CD14-positive monocyte (primary cell): ENCODE results near the gene FDCSP. TPM values are rescaled to one million over a fixed set of nuclear protein-coding genes. Genes with fewer than 3 reads are reported as not detected.
"Not testable (repeated sequence)": the region's sequence is repeated elsewhere in the genome, so short reads cannot be mapped to it uniquely, and the experiment has no call there.

Experiments used
- DNase-seq, 3 donors: peaks; one replicate each; pipeline ENCODE4 v3.0.0-alpha.2; 2011 to 2022
- H2AFZ ChIP-seq: 2 replicates; pipeline ENCODE4 v1.6.0; 2012; ENCODE audit warnings: mild to moderate bottlenecking, low read depth, low read length, inconsistent platforms; ENCODE audit not compliant: insufficient read depth, poor library complexity, severe bottlenecking
- H3K27ac ChIP-seq, 2 donors: 1 replicate in 1 of 2; 2 replicates in 1 of 2; pipeline ENCODE4 v1.5.1; 2012 to 2013; ENCODE audit warnings: low read length in 2 of 2, control low read depth in 1 of 2, inconsistent platforms in 1 of 2, low read depth in 1 of 2, mild to moderate bottlenecking in 1 of 2
- H3K27me3 ChIP-seq, 2 donors: one replicate each; pipeline versions ENCODE4 v1.6.0 to v1.6.1; 2011 to 2013; ENCODE audit warnings: low read length in 2 of 2; ENCODE audit not compliant: control insufficient read depth in 2 of 2, insufficient read depth in 2 of 2
- H3K36me3 ChIP-seq, 2 donors: replicated peaks in 1 of 2; 1 replicate in 1 of 2; 2 replicates in 1 of 2; pipeline versions ENCODE4 v1.5.1 to v1.6.1; 2012 to 2013; ENCODE audit warnings: low read length in 2 of 2, control low read depth in 1 of 2, inconsistent platforms in 1 of 2, mild to moderate bottlenecking in 1 of 2; ENCODE audit not compliant: insufficient read depth in 2 of 2, control insufficient read depth in 1 of 2
- H3K4me1 ChIP-seq, 2 donors: 1 replicate in 1 of 2; 2 replicates in 1 of 2; pipeline versions ENCODE4 v1.5.1 to v1.6.1; 2012 to 2013; ENCODE audit warnings: low read length in 2 of 2, control low read depth in 1 of 2, inconsistent platforms in 1 of 2, mild to moderate bottlenecking in 1 of 2, moderate library complexity in 1 of 2; ENCODE audit not compliant: insufficient read depth in 2 of 2, control insufficient read depth in 1 of 2
- H3K4me2 ChIP-seq: replicated peaks from 2 replicates; pipeline ENCODE3; 2012; ENCODE audit warnings: low read length, moderate library complexity, mild to moderate bottlenecking; ENCODE audit not compliant: poor library complexity, severe bottlenecking; ENCODE audit errors: extremely low read depth
- H3K4me3 ChIP-seq, 3 experiments: fragments of 200-600 bp in 1 of 3; sonication (generic) in 1 of 3; replicated peaks in 1 of 3; 1 replicate in 2 of 3; 2 replicates in 1 of 3; pipeline ENCODE4 v1.5.1; 2011 to 2013; ENCODE audit warnings: low read length in 3 of 3, mild to moderate bottlenecking in 3 of 3, control low read depth in 2 of 3, low read depth in 2 of 3, inconsistent platforms in 1 of 3, moderate library complexity in 1 of 3
- H3K79me2 ChIP-seq: 2 replicates; pipeline ENCODE4 v1.6.0; 2012; ENCODE audit warnings: mild to moderate bottlenecking, control low read depth, inconsistent platforms, low read length, moderate library complexity; ENCODE audit not compliant: insufficient read depth
- H3K9ac ChIP-seq: 2 replicates; pipeline ENCODE4 v1.6.0; 2017; ENCODE audit warnings: low read length, mild to moderate bottlenecking; ENCODE audit not compliant: insufficient read depth, poor library complexity, severe bottlenecking
- H3K9me3 ChIP-seq, 2 donors: replicated peaks in 1 of 2; 1 replicate in 1 of 2; 2 replicates in 1 of 2; pipeline versions ENCODE4 v1.5.1 to v1.6.1; 2012 to 2013; ENCODE audit warnings: low read length in 2 of 2, control low read depth in 1 of 2; ENCODE audit not compliant: control insufficient read depth in 1 of 2, insufficient read depth in 1 of 2
- H4K20me1 ChIP-seq: 2 replicates; pipeline ENCODE4 v1.6.0; 2012; ENCODE audit warnings: mild to moderate bottlenecking, low read length, control low read depth, moderate library complexity; ENCODE audit not compliant: insufficient read depth
- H3K27ac Mint-ChIP-seq, 7 donors: one replicate each; pipeline ENCODE4 v1.8.0; 2020; ENCODE audit warnings: mild to moderate bottlenecking in 7 of 7, mixed read lengths in 7 of 7, moderate library complexity in 6 of 7, inconsistent platforms in 2 of 7
- H3K27me3 Mint-ChIP-seq, 3 donors: one replicate each; pipeline ENCODE4 v1.8.0; 2021 to 2022; ENCODE audit warnings: low read depth in 3 of 3, mild to moderate bottlenecking in 3 of 3, mixed read lengths in 3 of 3, moderate library complexity in 3 of 3, inconsistent platforms in 1 of 3
- H3K36me3 Mint-ChIP-seq, 2 donors: one replicate each; pipeline ENCODE4 v1.8.0; 2020; ENCODE audit warnings: mixed read lengths in 2 of 2, inconsistent platforms in 1 of 2, mild to moderate bottlenecking in 1 of 2
- H3K4me1 Mint-ChIP-seq: one replicate; pipeline ENCODE4 v1.8.0; 2020; ENCODE audit warnings: mild to moderate bottlenecking, mixed read lengths
- H3K4me3 Mint-ChIP-seq, 2 donors: one replicate each; pipeline ENCODE4 v1.8.0; 2020; ENCODE audit warnings: mild to moderate bottlenecking in 2 of 2, mixed read lengths in 2 of 2, moderate library complexity in 1 of 2
- H3K9me3 Mint-ChIP-seq, 7 donors: one replicate each; pipeline ENCODE4 v1.8.0; 2020 to 2022; ENCODE audit warnings: mixed read lengths in 7 of 7, mild to moderate bottlenecking in 6 of 7, moderate library complexity in 6 of 7, inconsistent platforms in 2 of 7
- WGBS: methylation state at CpG from one replicate; pipeline ENCODE4 v1.1.5; 2013; ENCODE audit warnings: missing lambda C conversion rate; ENCODE audit not compliant: insufficient coverage; 5-methylcytosine and 5-hydroxymethylcytosine counted together
- intact Hi-C, 2 donors: fragments of 100-400 bp; cut with micrococcal nuclease; formaldehyde crosslinking; loops; one replicate each; pipeline versions ENCODE4 v1.15.0 to v1.15.1; 2023
- polyA plus RNA-seq, 3 donors: library from polyadenylated mRNA; depleted of rRNA in 1 of 3; unstranded in 2 of 3; stranded (reverse) in 1 of 3; fragments of 300-500 nt in 2 of 3; fragments of >200 nt in 1 of 3; fragmentation: Illumina TruSeq in 2 of 3; gene quantifications; 1 replicate in 2 of 3; 2 replicates in 1 of 3; pipeline ENCODE4 v1.2.3, GENCODE V29; 2012 to 2021
- TF ChIP-seq, protein P1 (sequence below): fragments of 200-600 bp; IDR thresholded peaks from one replicate; pipeline ENCODE4 v1.8.0; 2022; ENCODE audit warnings: antibody characterized with exemption, mild to moderate bottlenecking

The FDCSP gene
- polyA plus RNA-seq, 3 donors, result not detected

DNA sequence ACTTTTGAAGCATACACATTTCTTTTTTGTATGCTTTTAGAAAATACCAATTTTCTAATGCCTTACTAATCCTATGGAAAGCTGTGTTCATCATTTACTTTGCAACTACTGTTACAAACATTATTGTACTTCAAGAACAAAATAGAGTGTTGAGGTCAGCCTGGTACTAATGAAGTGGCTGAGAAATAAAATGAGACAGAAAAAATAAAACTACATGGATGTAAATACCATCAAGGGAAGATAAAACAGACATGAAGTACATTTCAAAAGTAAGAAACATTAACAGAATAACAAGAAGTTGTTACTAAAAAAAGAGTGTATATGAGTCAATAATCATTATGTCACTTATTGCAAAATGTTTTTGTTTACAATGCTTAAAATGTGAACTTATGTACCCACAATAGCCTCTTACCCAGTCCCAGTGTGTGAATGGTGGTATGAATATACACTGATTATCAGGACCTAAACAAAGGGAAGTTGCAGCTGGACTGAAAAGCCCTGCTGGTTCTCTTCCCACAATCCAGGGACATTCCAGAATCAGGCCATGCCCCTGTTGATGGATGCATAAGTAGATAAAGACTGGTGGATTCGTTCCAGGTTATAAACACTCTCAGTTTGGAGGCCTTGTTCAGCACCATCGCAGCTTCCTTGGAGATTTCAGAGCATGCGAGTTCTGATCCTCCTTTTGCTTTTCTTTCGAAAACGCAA lies 14.1 kb downstream of the FDCSP start:
- no peak overlapping the region for H3K27ac ChIP-seq
- intact Hi-C loops, result no loop called here
- TF ChIP-seq, protein P1, sequence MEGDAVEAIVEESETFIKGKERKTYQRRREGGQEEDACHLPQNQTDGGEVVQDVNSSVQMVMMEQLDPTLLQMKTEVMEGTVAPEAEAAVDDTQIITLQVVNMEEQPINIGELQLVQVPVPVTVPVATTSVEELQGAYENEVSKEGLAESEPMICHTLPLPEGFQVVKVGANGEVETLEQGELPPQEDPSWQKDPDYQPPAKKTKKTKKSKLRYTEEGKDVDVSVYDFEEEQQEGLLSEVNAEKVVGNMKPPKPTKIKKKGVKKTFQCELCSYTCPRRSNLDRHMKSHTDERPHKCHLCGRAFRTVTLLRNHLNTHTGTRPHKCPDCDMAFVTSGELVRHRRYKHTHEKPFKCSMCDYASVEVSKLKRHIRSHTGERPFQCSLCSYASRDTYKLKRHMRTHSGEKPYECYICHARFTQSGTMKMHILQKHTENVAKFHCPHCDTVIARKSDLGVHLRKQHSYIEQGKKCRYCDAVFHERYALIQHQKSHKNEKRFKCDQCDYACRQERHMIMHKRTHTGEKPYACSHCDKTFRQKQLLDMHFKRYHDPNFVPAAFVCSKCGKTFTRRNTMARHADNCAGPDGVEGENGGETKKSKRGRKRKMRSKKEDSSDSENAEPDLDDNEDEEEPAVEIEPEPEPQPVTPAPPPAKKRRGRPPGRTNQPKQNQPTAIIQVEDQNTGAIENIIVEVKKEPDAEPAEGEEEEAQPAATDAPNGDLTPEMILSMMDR, result no peak
- H4K20me1 ChIP-seq, result no peaks in the 10 kb centered on the region
- Mint-ChIP-seq H3K27me3 (no peaks in the 10 kb centered on the region), H3K4me1 (no peaks in the 10 kb centered on the region), H3K36me3 (no peaks in the 10 kb centered on the region), H3K4me3 (no peak overlapping the region), H3K27ac (no peak overlapping the region), H3K9me3 (no peaks in the 10 kb centered on the region)
- H2AFZ ChIP-seq, result no peak overlapping the region
- no peaks in the 10 kb centered on the region for H3K9me3 ChIP-seq
- WGBS, result 82% methylated on average over 3 of the region's 5 CpGs
- DNase-seq, result no peak
- no peak overlapping the region for H3K9ac ChIP-seq
- H3K4me1 ChIP-seq, result no peaks in the 10 kb centered on the region
- no peaks in the 10 kb centered on the region for H3K79me2 ChIP-seq
- H3K27me3 ChIP-seq, result no peaks in the 10 kb centered on the region
- no peak overlapping the region for H3K4me3 ChIP-seq
- no peaks in the 10 kb centered on the region for H3K36me3 ChIP-seq
- no peak overlapping the region for H3K4me2 ChIP-seq

DNA sequence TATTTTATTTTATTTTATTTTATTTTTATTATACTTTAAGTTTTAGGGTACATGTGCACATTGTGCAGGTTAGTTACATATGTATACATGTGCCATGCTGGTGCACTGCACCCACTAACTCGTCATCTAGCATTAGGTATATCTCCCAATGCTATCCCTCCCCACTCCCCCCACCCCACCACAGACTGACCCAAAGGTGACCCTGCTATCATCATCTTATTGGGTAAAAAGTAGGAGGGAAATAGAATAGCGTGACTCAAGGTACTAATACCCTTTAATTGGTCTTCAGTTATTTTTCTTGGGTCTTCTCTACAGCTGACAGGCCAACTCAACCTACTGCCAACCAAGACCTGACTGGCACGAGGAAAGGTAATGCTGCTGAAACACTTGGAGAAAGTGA lies 16.4 kb downstream of the FDCSP start, which contains the start of gene CSN3:
Gene CSN3 (plus strand): TSS at position 301 of the 400 bp plus-strand sequence. CDS start 2,223 bp downstream, outside the sequence.
- H3K9me3 Mint-ChIP-seq, H4K20me1 ChIP-seq, H3K27ac ChIP-seq, H3K27me3 Mint-ChIP-seq, H3K4me2 ChIP-seq, H3K9ac ChIP-seq, H3K36me3 ChIP-seq, intact Hi-C loops, H3K4me3 ChIP-seq, H2AFZ ChIP-seq, H3K4me1 ChIP-seq, H3K36me3 Mint-ChIP-seq, DNase-seq, H3K79me2 ChIP-seq, H3K27ac Mint-ChIP-seq, H3K4me3 Mint-ChIP-seq, H3K27me3 ChIP-seq, H3K4me1 Mint-ChIP-seq, H3K9me3 ChIP-seq: not testable (repeated sequence)
- no CpG with 5 or more reads among the region's 3 CpGs for WGBS
